Erythroblast (primary cell): ENCODE measurements around the gene ARFGAP3.

ENCODE experiments used
- GATA1 ChIP-seq: IDR thresholded peaks from 2 replicates; pipeline ENCODE4 v1.6.1; 2011; ENCODE audit warnings: low read depth, mild to moderate bottlenecking, control low read depth, low read length, moderate library complexity
- POLR2A ChIP-seq: IDR thresholded peaks from 2 replicates; pipeline ENCODE4 v1.6.1; 2011; ENCODE audit warnings: mild to moderate bottlenecking, low read length

DNA sequence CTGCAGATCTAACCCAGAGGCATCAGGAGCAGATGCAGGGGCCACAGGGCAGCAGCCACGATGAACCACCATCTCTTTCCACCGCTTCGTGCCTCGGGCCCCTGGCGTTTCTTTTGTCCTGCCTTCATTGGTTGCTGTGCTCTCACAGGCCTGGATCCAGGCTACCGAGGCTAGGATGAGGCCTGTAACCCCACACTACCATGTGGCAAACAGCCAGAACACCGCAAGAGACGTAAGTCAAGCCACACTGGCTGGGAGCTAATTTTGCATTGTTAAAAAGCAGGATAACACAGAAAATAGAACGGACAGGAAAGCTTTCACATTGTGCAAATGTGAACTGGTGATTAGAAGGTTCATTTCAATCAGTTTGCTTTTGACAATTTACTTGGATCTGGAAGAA is 15.7 kb upstream of the ARFGAP3 start:
- no peak for TF ChIP-seq POLR2A
- TF ChIP-seq GATA1 = no peak
